Epidermal melanocyte (primary cell): Measurements from ENCODE around the gene CYP1A2.

Experiments
- DNase-seq: peaks from one replicate; pipeline ENCODE4 v3.0.0; 2011; ENCODE audit warnings: low spot score; ENCODE audit not compliant: insufficient read length

CYP1A2 gene

GRCh38 chr15:74788683-74789151 lies 40.1 kb downstream of the CYP1A2 start:
- no peak for DNase-seq

GRCh38 chr15:74789171-74789631 lies 40.6 kb downstream of the CYP1A2 start:
- no peak for DNase-seq

DNA sequence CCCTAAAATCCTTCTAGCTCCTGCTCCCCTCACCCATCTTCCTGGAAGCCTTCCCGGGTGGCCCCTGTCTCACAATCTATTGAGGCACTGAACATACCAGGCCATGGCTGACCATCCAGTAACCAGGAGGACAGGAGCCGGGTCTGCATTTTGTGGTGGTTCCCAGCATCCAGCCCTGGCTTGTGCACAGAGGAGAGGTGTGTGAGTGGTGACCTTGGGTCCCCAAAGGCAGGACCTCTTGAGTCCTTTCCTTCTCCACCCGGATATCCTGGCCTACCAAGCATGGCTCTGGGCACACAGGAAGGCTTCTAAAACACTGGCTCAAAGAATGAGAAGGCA lies 41.1 kb downstream of the CYP1A2 start:
- DNase-seq: no peak

DNA sequence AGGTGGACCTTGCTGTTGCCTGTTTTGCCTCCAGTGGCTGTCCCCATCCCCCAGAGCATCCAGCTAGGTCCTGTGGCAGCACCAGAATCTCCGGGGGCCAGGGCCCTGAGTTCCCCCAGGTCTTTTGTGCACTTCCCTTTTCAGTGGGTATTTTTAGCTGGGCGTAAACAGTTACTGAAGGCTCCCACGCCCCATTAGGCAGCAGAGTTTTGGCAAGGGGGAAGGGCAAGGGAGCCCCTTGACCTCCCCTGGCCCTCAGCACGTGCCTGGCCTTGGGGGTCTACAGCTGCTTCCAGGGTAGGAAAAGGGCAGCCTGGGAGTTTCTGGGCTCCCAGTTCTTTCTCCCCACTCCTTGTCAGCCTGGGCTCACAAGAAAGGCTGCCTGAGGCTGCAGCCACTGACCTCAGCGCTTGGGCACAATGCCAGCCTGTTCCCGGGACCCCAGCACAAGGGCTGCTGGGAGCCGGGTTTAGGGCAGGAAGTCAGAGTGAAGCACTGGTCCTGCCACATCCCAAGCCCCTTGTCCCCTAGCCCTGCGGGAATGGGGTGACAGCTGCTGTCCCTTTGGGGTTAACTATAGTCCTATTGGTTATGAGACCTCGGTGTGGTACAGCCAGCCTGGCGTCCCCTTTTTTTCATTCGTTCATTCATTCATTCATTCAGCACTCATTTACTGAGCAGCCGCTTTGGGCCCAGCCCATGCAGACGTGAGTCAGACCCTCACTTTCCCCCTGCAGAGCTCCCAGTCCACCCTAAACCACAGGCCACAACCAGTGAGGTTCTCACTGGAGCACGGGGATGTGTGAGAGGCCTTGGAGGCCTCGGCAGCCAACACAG lies 41.7 kb downstream of the CYP1A2 start:
- DNase-seq: peak; percentile 79

DNA sequence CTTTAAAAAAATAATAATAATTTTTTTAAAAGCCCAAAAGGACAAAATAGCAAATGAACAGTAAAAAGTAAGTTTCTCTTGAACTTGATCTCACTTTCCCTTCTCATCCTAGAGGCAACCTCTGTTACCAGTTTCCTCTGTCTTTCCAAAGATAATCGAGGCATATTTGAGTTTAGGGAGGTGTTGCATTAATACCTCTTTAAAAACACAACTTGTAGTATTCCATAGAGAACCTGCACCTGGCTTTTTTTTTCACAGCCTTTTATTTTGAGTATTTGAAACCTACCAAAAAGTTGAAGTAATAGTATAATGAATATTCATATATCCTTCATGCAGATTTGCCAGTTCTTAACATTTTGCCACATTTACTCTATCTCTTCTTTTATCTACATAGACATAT lies 42.4 kb downstream of the CYP1A2 start:
- DNase-seq: no peak

GRCh38 chr15:74791667-74792066 lies 43.0 kb downstream of the CYP1A2 start:
- DNase-seq: no peak

DNA sequence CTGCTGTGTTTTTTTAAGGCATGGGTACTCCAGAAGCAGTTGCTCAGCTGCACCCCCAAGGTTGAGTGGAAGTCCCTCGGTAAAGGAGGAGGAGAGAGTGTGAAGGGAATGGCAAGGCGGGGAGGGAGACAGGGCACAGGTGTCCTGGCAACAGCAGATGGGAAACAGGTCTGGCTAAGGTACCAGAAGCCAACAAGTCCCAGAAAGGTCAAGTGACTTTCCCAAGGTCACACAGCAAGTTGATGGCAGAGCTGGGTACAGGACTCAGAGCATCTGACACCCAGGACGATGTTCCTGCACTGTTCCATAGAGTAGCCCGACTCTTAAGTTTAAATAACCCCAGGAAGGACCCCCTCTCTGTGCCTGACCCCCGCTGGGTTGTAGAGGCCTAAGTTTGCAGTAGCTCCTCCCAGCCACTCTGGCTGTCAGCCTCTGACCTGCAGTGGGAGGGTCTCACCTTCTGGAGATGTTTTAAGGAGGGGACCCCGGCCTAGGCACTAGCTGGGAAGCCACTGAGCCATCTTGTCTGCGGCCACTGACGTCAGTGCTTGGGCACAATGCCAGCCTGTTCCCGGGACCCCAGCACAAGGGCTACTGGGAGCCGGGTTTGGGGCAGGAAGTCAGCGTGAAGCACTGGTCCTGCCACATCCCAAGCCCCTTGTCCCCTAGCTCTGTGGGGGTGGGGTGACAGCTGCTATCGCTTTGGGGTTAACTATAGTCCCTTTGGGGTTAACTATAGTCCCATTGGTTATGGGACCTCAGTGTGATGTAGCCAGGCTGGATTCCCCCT lies 43.8 kb downstream of the CYP1A2 start:
- no peak for DNase-seq

DNA sequence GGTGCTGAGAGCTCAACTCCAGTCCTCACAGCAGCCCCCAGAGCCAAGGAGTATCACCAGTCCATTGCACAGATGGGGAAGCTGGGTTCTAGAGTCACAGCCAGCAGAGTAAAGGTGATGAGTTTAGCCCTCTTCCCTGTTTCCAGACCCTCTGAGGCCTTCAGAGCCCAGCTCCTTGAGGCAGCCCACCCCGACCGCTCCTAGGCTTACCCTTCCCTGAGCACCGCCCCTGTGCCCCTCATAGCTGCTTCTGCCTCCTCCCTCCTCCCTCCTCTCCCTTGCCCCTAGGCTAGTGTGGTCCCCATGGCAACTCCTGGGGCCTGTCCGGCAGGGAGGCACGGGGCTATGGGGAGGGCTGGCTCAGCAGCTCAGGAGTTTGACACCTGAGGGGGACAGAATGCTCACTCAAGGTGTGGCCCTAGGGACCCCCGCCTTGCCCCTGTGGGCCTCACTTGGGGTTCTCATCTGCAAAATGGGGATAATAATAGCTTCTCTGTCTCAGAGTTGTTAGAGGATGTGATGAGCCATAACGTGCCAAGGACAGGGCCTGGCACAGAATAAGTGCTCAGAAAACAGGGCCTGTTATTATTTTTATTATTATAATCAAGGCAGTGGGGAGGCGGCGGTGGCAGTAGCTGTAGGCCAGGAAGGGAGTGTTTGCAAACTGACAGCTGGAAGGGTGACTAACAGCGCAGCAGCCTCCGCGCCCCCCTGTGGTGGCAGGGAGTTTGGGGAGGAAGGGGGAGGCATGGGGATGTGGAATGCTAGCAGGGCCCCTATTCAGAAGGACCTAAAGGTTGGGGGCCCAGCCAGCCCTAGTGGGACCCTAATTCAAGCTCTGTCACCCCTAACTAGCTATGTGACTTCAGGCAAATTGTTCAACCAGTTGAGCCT lies 44.7 kb downstream of the CYP1A2 start:
- DNase-seq: no peak

- DNase-seq: no peak
These were observed 45.8 kb downstream of the CYP1A2 start for GRCh38 chr15:74794248-74794969.

GRCh38 chr15:74794970-74795349 lies 46.3 kb downstream of the CYP1A2 start:
- no peak for DNase-seq

GRCh38 chr15:74795966-74796625 lies 47.5 kb downstream of the CYP1A2 start:
- no peak for DNase-seq

- no peak for DNase-seq
These were observed 50.0 kb downstream of the CYP1A2 start for GRCh38 chr15:74798388-74799254.

- DNase-seq: no peak
These were observed 50.7 kb downstream of the CYP1A2 start for GRCh38 chr15:74799255-74799855.

DNA sequence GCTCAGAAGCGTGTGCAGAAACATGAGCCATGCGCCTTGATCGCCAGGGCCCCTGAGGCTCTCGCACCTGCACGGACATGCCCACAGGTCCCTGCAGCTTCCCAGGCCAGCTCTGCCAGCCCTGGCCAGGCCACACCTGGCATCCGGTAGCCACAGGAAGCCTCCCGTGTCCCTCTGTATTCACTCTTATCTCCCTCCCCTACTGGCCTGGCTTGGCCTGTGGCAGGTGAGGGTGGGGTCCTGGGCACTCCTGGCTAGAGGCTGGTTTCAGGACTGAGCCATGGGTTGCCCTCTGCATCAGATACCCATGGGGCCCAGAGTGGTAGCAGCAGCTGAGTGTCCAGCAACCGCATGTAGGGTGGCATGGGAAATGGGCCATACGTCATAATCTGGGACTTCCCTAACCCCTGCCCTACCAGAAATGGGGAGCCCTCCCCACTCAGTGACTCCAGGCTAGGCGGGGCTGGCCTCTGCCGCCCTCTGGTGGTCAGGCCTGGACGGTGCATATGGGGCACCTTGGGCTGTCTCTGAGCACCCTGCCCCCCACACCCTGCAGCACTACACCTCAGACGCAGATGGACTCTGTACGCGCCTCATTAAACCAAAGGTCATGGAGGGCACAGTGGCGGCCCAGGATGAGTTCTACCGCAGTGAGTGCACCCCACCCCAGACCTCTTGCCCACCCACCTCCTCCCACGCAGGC lies 51.4 kb downstream of the CYP1A2 start:
- DNase-seq: peak; percentile 64

DNA sequence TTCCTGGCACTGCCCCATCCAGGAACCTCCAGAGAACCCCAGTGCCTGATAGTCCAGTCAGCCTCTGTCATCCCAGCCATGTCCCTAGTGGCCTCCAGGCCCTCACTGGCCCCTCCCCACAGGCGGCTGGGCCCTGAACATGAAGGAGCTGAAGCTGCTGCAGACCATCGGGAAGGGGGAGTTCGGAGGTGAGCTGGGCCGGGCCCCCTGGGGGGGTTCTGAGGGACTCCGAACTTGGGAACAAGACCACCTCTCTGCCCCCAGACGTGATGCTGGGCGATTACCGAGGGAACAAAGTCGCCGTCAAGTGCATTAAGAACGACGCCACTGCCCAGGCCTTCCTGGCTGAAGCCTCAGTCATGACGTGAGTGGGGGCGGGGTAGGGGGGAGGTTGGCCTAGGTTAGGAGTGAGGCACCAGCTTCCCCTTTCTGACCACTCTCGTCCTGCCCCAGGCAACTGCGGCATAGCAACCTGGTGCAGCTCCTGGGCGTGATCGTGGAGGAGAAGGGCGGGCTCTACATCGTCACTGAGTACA lies 52.0 kb downstream of the CYP1A2 start:
- no peak for DNase-seq

GRCh38 chr15:74801311-74801997 lies 52.8 kb downstream of the CYP1A2 start:
- DNase-seq: no peak

DNA sequence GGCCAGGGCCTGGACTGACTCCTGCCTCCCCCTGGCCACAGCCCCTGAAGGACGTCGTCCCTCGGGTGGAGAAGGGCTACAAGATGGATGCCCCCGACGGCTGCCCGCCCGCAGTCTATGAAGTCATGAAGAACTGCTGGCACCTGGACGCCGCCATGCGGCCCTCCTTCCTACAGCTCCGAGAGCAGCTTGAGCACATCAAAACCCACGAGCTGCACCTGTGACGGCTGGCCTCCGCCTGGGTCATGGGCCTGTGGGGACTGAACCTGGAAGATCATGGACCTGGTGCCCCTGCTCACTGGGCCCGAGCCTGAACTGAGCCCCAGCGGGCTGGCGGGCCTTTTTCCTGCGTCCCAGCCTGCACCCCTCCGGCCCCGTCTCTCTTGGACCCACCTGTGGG lies 53.6 kb downstream of the CYP1A2 start:
- no peak for DNase-seq
